Astrocyte (in vitro differentiated cells and primary cell): ENCODE measurements around the gene ACTL8. TPM values are rescaled to one million over a fixed set of nuclear protein-coding genes. Genes with fewer than 3 reads are reported as not detected.
A peak's percentile ranks its signal among the peaks of the same experiment; 100 is the strongest.

Experiments used
- DNase-seq: peaks from one replicate; pipeline ENCODE4 v3.0.0-alpha.2; 2010; ENCODE audit warnings: low read depth
- FAIRE-seq: peaks from 2 replicates; lab custom pipeline; 2011; peaks lifted over from hg19 to GRCh38; lab: Jason Lieb, UNC
- H2AFZ ChIP-seq: 2 replicates; pipeline ENCODE4 v1.6.0; 2012; ENCODE audit warnings: low read depth, low read length, inconsistent platforms
- H3K27ac ChIP-seq: 2 replicates; pipeline ENCODE4 v1.5.1; 2011; ENCODE audit warnings: low read depth, low read length, inconsistent platforms
- H3K27me3 ChIP-seq: 2 replicates; pipeline ENCODE4 v1.6.0; 2011; ENCODE audit warnings: low read length, inconsistent platforms; ENCODE audit not compliant: insufficient read depth
- H3K36me3 ChIP-seq: 2 replicates; pipeline ENCODE4 v1.5.1; 2011; ENCODE audit warnings: low read length, inconsistent platforms; ENCODE audit not compliant: insufficient read depth
- H3K4me1 ChIP-seq: 2 replicates; pipeline ENCODE4 v1.5.1; 2011; ENCODE audit warnings: low read length, inconsistent platforms; ENCODE audit not compliant: insufficient read depth
- H3K4me2 ChIP-seq: 2 replicates; pipeline ENCODE4 v1.6.0; 2012; ENCODE audit warnings: low read length, inconsistent platforms
- H3K4me3 ChIP-seq: 2 replicates; pipeline ENCODE4 v1.5.1; 2011; ENCODE audit warnings: low read depth, mild to moderate bottlenecking, low read length, inconsistent platforms; ENCODE audit not compliant: insufficient read depth
- H3K79me2 ChIP-seq: 2 replicates; pipeline ENCODE4 v1.6.0; 2012; ENCODE audit warnings: mild to moderate bottlenecking, low read length, inconsistent platforms; ENCODE audit not compliant: insufficient read depth
- H3K9ac ChIP-seq: 2 replicates; pipeline ENCODE4 v1.6.0; 2012; ENCODE audit warnings: mild to moderate bottlenecking, low read length, inconsistent platforms
- H3K9me3 ChIP-seq: 2 replicates; pipeline ENCODE4 v1.5.1; 2012; ENCODE audit warnings: low read depth, mild to moderate bottlenecking, low read length, inconsistent platforms; ENCODE audit not compliant: insufficient read depth
- H4K20me1 ChIP-seq: 2 replicates; pipeline ENCODE4 v1.6.0; 2012; ENCODE audit warnings: low read length, inconsistent platforms; ENCODE audit not compliant: insufficient read depth
- H3K27ac Mint-ChIP-seq: one replicate; pipeline ENCODE4 v1.8.0; 2021; ENCODE audit warnings: mild to moderate bottlenecking, mixed read lengths; ENCODE audit not compliant: unreplicated experiment
- H3K27me3 Mint-ChIP-seq: one replicate; pipeline ENCODE4 v1.8.0; 2021; ENCODE audit warnings: low read depth, mixed read lengths; ENCODE audit not compliant: unreplicated experiment
- H3K36me3 Mint-ChIP-seq: one replicate; pipeline ENCODE4 v1.8.0; 2021; ENCODE audit warnings: low read depth, mixed read lengths; ENCODE audit not compliant: unreplicated experiment
- H3K4me1 Mint-ChIP-seq: one replicate; pipeline ENCODE4 v1.8.0; 2021; ENCODE audit warnings: low read depth, mixed read lengths; ENCODE audit not compliant: unreplicated experiment
- H3K4me3 Mint-ChIP-seq: one replicate; pipeline ENCODE4 v1.8.0; 2021; ENCODE audit warnings: mild to moderate bottlenecking, moderate library complexity, mixed read lengths; ENCODE audit not compliant: unreplicated experiment
- H3K9me3 Mint-ChIP-seq: one replicate; pipeline ENCODE4 v1.8.0; 2021; ENCODE audit warnings: mild to moderate bottlenecking, mixed read lengths; ENCODE audit not compliant: unreplicated experiment
- EZH2 ChIP-seq: IDR thresholded peaks from 2 replicates; pipeline ENCODE4 v1.6.1; 2012; ENCODE audit warnings: mild to moderate bottlenecking, low read length, inconsistent platforms; ENCODE audit not compliant: insufficient read depth
- total RNA-seq: library from RNA; stranded (reverse); gene quantifications from 2 replicates; pipeline ENCODE4 v1.2.1, GENCODE V29; 2021
- TF ChIP-seq, protein P1 (sequence below): IDR thresholded peaks from 2 replicates; pipeline ENCODE4 v1.5.1; 2011; ENCODE audit warnings: low read depth, mild to moderate bottlenecking, inconsistent platforms, low read length, moderate library complexity; ENCODE audit not compliant: insufficient read depth

ACTL8 gene
- total RNA-seq, 1 donor from 2014 or later: 2.0 TPM

DNA sequence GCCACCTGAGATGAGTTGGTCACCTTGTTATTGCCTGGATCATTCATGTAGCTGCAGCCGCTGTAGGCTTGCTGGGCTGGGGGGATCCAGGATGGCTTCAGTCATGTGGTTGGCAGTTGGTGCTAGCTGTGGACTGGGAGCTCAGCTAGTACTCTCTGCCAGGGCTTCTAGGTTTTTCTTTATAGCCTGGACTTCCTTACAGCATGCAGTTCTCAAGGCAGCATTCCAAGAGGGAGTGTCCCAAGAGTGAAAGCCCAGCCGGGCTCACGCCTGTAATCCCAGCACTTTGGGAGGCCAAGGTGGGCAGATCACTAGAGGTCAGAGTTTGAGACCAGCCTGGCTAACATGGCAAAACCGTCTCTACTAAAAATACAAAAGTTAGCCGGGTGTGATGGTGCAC, 23.7 kb upstream of the ACTL8 start:
- Mint-ChIP-seq H3K27me3 (peaks cover 20% of the 10 kb centered on the region), H3K36me3 (no peaks in the 10 kb centered on the region), H3K4me3 (no peak overlapping the region), H3K4me1 (peaks cover 5% of the 10 kb centered on the region), H3K27ac (no peak overlapping the region), H3K9me3 (no peaks in the 10 kb centered on the region)
- TF ChIP-seq, protein P1, sequence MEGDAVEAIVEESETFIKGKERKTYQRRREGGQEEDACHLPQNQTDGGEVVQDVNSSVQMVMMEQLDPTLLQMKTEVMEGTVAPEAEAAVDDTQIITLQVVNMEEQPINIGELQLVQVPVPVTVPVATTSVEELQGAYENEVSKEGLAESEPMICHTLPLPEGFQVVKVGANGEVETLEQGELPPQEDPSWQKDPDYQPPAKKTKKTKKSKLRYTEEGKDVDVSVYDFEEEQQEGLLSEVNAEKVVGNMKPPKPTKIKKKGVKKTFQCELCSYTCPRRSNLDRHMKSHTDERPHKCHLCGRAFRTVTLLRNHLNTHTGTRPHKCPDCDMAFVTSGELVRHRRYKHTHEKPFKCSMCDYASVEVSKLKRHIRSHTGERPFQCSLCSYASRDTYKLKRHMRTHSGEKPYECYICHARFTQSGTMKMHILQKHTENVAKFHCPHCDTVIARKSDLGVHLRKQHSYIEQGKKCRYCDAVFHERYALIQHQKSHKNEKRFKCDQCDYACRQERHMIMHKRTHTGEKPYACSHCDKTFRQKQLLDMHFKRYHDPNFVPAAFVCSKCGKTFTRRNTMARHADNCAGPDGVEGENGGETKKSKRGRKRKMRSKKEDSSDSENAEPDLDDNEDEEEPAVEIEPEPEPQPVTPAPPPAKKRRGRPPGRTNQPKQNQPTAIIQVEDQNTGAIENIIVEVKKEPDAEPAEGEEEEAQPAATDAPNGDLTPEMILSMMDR: no peak
- no peaks in the 10 kb centered on the region for H4K20me1 ChIP-seq
- no peak overlapping the region for H3K27ac ChIP-seq
- no peaks in the 10 kb centered on the region for H3K79me2 ChIP-seq
- FAIRE-seq: no peak
- no peaks in the 10 kb centered on the region for H3K27me3 ChIP-seq
- no peak for DNase-seq
- H3K36me3 ChIP-seq: no peaks in the 10 kb centered on the region
- no peak overlapping the region for H3K9ac ChIP-seq
- H3K4me1 ChIP-seq: peaks cover 3% of the 10 kb centered on the region
- no peak overlapping the region for H3K4me2 ChIP-seq
- H2AFZ ChIP-seq: no peak overlapping the region
- H3K9me3 ChIP-seq: no peaks in the 10 kb centered on the region
- H3K4me3 ChIP-seq: no peak overlapping the region

DNA sequence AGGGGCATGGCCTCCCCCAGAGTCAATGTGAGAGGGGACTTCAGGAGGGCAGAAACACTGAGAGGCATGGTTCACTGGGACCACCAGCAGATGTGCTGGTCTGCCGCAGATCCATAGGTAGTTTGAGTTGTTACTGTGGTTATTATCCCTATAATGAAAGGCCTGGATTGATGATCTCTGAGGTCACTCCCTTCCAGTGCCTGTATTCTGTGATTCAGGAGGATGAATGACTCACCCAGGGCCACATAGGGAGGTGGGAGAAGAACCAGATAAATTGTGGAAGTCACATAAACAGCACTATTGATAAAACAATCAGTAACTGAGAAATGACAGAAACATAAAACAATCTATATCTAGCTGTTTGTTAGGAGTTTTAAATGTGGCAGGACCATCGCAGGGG, 22.7 kb upstream of the ACTL8 start:
- DNase-seq (peak; percentile 73), FAIRE-seq (no peak)
- Histone ChIP-seq H3K36me3 (no peaks in the 10 kb centered on the region), H4K20me1 (no peaks in the 10 kb centered on the region), H3K27me3 (no peaks in the 10 kb centered on the region), H3K27ac (no peak overlapping the region), H2AFZ (no peak overlapping the region), H3K4me3 (no peak overlapping the region), H3K79me2 (no peaks in the 10 kb centered on the region), H3K4me2 (no peak overlapping the region), H3K4me1 (peaks cover 3% of the 10 kb centered on the region), H3K9me3 (no peaks in the 10 kb centered on the region), H3K9ac (no peak overlapping the region)
- Mint-ChIP-seq H3K36me3 (no peaks in the 10 kb centered on the region), H3K9me3 (no peaks in the 10 kb centered on the region), H3K27ac (no peak overlapping the region), H3K4me3 (no peak overlapping the region), H3K4me1 (peaks cover 5% of the 10 kb centered on the region), H3K27me3 (peaks cover 23% of the 10 kb centered on the region)
- no peak for TF ChIP-seq EZH2
- TF ChIP-seq, protein P1: no peak

DNA sequence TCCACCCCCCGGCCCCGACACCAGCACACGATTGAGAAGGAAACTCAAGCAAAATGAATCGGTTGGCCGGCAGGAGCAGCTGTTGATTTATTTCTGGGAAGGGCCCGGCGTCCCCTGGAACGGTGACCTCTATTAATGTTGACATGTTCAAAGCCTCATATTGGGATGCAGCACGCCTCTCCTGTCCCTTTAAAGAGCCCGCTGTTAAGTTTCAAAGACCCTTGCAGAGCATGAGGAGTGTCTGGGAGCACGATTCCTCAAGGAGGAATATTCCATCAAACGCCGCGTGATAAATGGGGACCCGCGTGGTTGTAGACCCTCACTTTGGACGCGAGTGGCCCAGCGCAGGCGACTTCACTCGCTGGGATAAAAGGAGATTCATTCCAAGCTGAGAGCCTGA, 21.5 kb upstream of the ACTL8 start:
- H3K4me2 ChIP-seq: no peak overlapping the region
- no peak overlapping the region for H3K4me3 ChIP-seq
- peaks cover 3% of the 10 kb centered on the region for H3K4me1 ChIP-seq
- Mint-ChIP-seq H3K27ac (no peak overlapping the region), H3K36me3 (no peaks in the 10 kb centered on the region), H3K27me3 (peaks cover 26% of the 10 kb centered on the region), H3K9me3 (no peaks in the 10 kb centered on the region), H3K4me1 (peaks cover 5% of the 10 kb centered on the region), H3K4me3 (no peak overlapping the region)
- no peaks in the 10 kb centered on the region for H4K20me1 ChIP-seq
- no peak overlapping the region for H3K9ac ChIP-seq
- H3K36me3 ChIP-seq: no peaks in the 10 kb centered on the region
- H2AFZ ChIP-seq: no peak overlapping the region
- DNase-seq: no peak
- FAIRE-seq: no peak
- H3K9me3 ChIP-seq: no peaks in the 10 kb centered on the region
- H3K79me2 ChIP-seq: no peaks in the 10 kb centered on the region
- TF ChIP-seq EZH2: no peak
- TF ChIP-seq, protein P1: no peak
- H3K27ac ChIP-seq: no peak overlapping the region
- H3K27me3 ChIP-seq: no peaks in the 10 kb centered on the region
